Activated CD8-positive, alpha-beta memory T cell treated with anti-CD3 and anti-CD28 coated beads for 36 hours (primary cell): Measurements from ENCODE around the gene SMOC1. TPM values are rescaled to one million over a fixed set of nuclear protein-coding genes. Genes with fewer than 3 reads are reported as not detected.

Experiments
- CTCF ChIA-PET: fragments of 350-600 bp; sonication (Branson Sonifier 250); formaldehyde crosslinking; loops from one replicate; lab custom pipeline; 2021; ENCODE audit warnings: antibody characterized with exemption; lab: Charles Lee
- POLR2A ChIA-PET: fragments of 350-600 bp; sonication (Branson Sonifier 250); formaldehyde crosslinking; loops from one replicate; lab custom pipeline; 2021; ENCODE audit warnings: antibody characterized with exemption; lab: Charles Lee
- total RNA-seq, 2 experiments: library from RNA; stranded (reverse); gene quantifications; one replicate each; pipeline ENCODE4 v1.2.3, GENCODE V29; 2021

SMOC1 gene
- total RNA-seq, 2 experiments from 2014 or later = not detected

DNA sequence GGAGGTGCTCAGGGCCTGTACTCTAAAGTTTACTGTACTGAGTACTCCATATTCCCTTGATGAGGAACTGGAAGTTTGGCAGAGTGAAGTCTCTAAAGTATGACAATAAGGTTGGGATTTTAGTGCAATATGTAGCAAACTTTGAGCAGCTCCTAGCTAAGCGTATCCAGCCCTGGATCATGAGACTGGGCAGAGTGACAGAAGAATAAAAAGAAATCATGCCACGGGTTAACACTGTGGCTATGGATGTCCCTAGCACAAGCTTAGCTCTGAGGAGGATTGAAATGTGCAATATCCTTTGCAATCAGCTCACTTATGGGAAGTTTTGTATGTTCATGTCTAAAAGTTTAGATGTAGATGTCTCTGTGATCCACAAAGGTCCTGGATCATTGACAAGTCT lies 114.1 kb downstream of the SMOC1 start:
- CTCF ChIA-PET = no interaction called here
- POLR2A ChIA-PET = no interaction called here

DNA sequence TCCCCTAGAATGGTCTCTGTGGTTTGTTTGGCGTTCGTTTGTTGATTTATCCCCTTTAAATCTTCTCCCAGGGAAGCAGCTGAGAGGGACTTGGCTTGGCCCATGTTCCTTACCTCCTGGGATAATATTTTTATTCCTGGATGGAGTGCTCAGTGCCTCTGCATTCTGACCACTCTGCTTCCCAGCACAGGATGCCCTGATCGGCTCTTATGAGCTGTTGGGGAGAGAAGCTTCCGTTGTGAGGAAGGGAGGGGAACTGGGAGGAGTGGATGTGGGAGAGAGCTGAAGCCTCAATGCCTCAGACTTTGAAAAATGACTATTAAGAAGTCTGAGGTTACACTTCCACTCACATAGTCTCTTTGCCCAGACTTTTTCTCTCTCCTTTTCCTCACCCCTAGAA lies 114.8 kb downstream of the SMOC1 start:
- CTCF ChIA-PET = no interaction called here
- POLR2A ChIA-PET = no interaction called here

DNA sequence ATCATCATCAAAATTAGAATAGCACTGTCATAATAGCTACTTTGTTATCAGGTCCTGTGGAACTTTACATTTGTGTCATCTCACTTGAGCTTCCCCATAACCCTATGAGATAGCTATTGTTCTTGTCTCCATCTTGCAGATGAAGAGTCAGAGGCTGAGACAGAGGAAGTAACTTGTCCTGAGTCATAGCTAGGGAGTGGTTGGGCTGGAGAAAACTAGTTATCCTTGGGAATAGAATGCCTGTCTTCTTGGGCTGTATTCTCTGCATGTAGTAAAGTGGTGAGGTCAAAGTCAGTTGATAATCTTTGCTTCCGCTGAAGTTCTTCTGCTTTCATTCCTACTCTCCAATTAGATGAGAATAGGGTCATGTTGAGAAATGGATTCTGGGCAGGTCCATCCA lies 117.0 kb downstream of the SMOC1 start:
- POLR2A ChIA-PET = no interaction called here
- CTCF ChIA-PET = no interaction called here

DNA sequence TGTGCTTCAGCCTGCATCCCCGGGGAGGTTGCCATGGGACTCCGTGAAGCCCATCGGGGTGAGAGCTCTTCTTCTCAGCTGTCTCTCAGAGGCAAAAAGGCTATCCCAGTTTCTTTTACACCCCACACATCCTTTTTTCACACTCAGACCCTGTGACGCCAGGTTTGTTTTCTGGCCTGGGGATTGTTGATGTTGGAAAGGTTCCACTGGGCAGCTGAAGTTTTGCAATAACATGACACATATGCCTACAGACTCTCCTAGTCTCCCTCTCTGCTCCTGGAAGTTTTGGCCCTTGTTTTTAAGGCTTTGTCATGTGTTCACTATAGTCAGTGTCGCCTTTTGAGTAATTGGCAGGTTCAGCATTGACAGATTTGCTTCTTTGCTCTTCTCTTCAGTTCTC lies 118.6 kb downstream of the SMOC1 start:
- CTCF ChIA-PET = no interaction called here
- POLR2A ChIA-PET = no interaction called here

DNA sequence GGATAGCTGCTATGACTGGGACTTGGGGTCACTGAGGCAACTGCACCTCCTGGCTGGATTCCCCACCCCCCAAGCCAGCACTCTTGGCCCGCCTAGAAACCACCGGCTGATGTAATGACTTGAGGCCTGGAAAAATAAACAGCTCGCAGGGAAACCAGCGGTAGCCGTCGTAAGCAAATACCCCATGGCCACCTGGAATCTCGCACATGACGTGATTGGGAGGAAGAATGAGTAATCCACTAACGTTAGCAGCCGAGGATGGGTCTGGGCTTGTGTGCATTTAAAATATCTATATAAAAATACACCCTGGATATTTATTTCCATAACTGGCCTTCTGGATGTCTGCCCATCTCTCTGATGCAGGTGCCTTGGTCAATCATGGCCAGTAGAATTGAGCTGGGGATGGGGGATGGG lies 120.1 kb downstream of the SMOC1 start:
- POLR2A ChIA-PET = no interaction called here

DNA sequence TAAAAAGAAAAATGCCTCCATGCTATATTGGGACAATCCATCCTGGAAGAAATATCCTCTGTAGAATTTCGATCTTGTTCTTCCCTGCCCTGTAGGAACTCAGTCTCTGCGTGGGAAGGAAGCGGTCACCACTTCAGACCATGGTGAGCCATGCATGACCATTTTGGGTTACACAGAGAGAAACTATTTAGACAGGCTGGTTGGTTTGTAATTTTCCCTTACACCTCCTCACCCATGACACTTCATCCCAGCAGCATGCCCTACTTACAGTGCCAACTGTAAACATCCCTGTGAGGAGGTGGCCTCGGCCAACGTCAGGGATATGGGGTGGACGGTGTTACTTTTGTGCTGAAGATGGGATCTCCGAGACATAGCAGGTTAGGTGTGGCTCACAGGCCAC lies 121.4 kb downstream of the SMOC1 start:
- POLR2A ChIA-PET = no interaction called here
- CTCF ChIA-PET = no interaction called here

More for the DNA sequence above, 120.1 kb downstream of the SMOC1 start:
- CTCF ChIA-PET = no interaction called here

DNA sequence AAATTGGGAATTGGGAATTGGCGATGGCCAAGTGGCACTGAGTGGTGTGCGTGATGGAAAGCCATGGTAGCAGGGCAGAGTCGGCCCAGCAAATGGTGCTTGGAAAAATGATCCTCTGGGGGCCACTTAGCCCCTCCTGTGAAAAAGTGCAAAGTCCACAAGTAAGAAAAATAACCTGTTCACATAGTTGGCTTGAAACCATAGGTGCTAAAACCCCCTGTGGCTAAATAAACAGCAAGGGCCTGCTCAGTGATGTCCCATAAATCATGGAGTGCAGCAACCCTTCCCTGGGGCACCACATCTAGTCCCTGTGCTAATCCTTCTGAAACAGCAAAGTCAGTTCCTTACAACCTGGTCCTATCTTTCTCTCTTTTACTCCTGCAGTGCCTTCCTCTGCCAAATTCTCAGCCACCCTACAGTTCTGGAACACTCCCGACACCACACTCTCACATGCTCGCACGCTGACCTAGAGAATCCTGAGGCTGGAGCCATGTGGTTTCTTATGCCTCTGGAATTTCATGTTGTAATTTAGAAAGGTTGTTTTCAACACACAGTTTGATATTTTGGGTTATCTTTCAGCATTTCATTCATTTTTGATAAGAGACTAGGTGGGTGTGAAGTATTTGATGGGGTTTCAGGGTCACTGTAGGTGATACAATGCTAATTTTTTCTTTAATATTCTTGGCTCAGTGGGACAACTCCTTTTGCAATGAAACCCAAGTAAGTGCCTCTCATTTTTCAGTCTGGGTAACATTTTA lies 123.6 kb downstream of the SMOC1 start:
- ChIA-PET POLR2A (no interaction called here), CTCF (no interaction called here)

DNA sequence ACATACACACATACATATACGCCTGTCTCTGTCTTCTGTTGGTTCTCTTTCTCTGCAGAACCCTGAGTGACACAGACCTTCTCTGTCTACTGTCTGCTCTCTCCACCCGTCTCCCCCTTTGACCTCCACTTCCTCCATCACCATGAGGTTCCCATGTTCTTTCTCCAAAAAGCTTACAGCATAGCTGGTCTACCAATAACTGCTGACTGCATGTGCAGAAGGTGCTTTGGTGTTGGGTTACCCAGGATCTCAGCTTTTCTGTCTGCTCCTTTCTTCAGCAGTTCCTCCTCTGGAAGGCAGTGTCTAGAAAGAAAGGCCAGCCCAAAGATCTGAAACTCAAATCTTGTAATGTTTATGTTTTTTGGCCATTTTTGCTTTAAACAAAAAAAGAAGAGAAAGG lies 125.6 kb downstream of the SMOC1 start:
- ChIA-PET POLR2A (no interaction called here), CTCF (no interaction called here)

DNA sequence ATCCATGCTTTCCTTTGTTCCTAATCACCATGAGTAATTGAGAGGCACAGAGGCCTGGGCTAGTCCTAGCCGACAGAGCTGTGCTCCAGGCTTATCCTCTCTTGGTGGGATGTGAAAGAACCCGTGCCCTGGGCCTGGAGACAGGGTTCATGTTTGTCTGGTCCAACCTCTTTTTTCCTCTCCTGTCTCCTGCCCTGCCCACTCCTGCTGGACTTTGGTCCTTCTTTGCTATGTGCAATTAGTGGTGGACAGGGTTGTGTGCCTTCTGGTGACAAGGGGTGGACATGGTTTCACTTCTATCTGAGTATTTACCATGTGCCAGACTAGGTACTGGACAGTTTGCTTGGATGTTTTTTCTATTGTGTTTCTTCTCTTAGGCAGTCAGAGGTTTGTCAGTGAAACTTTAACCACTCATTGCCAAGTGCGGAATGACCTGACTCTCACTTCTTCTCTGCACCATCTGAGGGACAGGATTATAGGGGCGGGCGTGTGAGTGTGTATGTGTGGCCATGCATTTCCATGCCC lies 126.1 kb downstream of the SMOC1 start:
- POLR2A ChIA-PET = no interaction called here
- CTCF ChIA-PET = no interaction called here

DNA sequence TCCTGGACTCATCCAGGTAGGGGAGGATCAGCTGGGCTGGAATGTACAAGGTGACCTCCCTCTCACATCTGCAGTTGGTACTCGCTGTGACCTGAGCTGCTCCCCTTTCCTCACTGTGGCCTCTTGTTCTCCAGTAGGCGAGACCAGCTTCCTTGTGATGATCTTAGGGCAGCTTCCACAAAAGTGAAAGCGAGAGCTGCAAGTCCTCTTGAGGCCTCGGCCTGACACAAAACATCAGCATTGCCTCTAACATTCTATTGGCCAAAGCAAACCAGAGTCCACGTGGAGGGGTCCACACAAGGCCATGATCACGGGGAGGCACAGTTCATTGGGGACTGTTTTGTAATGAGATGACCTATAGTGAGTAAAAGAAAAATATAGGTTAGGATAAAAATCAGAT lies 127.5 kb downstream of the SMOC1 start:
- ChIA-PET POLR2A (no interaction called here), CTCF (interaction anchor here (0.7 kb wide), 1 partner anchor 44 kb away, joined by 3 read pairs; no protein-coding TSS in a partner anchor)

DNA sequence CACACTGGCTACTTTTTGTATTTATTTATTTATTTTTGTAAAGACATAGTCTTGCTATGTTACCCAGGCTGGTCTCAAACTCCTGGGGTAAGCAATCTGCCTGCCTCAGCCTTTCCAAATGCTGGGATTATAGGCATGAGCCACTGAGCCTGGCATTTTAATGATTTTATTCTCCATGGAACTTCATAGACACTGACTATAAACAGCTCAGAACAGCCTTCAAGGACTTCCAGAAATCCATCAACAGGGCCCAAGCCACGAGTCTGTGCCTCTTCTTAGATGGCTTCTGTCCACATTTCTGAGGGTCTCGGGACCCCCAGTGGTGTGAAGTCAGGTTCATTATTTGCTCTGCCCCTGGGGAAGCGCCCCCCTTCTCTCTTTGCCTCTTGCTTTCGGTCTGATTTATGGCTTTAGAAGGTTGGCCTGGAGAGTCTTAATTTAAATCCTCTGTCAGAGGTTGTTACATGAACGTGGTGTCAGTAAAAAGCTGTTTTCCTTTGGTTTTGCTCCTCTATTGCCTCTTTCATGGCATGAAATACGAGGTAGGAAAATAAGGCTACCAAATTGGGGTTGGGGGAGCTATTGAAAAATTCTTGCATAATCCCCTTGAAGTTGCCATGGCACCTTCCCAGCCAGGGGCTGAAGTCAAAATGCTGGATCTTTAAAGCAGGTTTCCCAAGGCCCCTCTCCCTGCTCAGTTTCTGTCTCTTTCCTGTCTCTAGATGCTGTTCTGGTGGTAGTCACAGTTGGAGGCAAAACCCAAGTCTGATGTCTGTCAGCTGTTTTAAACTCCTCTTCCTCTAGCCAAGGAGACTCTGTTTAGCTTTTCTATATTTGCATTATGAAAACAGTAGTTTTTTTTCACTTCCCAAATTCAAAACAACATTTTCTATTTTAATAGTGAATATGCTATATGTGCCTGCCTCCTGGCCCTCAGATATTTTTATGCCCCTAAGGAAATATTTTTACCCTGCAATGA lies 129.4 kb downstream of the SMOC1 start:
- POLR2A ChIA-PET = no interaction called here
- CTCF ChIA-PET = no interaction called here

DNA sequence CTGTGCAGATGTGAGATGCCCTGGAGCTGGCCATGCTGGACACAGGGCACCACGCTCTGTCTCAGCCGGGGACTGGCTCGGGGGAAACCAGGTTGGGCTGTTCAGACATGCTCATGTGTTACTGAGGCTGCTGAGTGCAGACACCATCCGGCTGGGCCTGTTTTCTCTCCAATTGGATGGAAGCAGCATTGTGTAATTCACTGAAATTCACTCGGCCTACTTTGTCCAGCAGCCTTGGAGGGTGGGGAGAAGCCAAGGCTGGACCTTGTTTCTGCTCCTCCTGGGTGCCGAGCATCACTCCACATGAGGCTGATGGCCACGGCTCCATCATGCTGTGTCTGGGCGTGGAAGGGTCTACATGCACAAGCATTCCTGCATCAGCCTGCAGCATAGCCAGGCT lies 130.7 kb downstream of the SMOC1 start:
- ChIA-PET CTCF (no interaction called here), POLR2A (no interaction called here)

DNA sequence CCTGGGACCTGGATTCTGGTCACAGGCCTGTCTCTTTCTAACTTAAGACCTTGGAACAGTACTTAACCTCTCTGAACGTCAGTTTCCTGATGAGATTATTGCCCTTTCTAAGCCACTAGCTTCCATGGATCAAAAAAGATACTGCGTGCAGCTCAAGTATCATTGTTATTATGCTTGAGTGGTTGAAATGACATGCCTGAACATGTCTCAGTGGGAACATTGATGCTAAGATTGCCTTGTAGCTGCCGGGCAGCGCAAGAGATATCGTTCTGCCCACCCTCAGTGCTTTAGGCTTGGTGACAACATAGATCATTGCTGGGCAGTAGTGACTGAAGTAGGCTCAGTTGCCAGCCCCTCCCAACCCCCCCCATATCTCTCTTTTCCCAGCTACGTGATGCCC lies 131.9 kb downstream of the SMOC1 start:
- CTCF ChIA-PET = interaction anchor here (0.8 kb wide), 1 partner anchor 17 kb away, joined by 4 read pairs; no protein-coding TSS in a partner anchor
- POLR2A ChIA-PET = no interaction called here

DNA sequence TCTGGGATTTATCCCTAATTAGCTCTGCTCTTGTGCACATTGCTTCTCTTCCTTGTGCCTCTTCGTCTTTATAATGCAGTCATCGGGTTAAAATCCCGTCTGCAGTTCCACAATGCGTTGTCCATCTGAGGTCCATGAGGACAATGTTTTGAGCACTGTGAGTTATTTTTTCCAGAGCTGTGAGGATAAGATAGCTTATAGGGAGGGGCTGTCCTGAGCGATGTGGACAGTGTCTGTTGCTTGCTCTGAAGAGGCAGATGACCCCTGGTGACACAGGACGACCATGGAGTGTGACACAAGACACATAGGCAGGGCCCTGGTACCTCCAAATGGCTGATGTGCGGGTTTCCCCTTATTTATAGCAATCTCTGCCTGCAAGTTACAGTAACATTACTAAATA lies 132.5 kb downstream of the SMOC1 start:
- POLR2A ChIA-PET = no interaction called here
- CTCF ChIA-PET = interaction anchor here (0.8 kb wide), 1 partner anchor 16 kb away, joined by 4 read pairs; no protein-coding TSS in a partner anchor

DNA sequence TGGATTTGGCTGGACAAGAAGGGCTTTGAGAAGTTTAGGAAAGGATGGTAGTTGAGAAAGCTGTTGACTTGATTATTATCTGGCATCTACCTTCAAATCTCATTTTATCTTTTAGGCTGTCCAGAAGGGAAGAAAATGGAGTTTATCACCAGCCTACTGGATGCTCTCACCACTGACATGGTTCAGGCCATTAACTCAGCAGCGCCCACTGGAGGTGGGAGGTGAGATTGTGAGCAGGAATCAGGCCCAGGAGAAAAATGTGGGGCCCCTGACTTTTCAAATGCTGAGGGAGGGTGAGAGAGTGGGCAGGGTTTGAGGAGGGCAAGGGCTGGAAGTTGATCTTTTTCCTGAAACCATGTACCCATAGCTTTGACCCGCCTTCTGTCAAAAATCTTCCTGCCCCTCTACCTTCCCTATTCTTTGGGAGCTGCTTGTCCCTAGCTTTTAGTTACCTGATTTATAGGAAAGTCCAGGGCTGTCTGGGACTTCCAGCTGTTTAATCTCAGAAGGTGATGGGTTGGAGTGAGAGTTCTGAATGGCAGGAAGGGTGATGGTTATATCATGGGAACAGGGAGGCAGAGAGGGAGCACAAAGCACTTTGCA lies 134.2 kb downstream of the SMOC1 start:
- ChIA-PET POLR2A (no interaction called here), CTCF (no interaction called here)

DNA sequence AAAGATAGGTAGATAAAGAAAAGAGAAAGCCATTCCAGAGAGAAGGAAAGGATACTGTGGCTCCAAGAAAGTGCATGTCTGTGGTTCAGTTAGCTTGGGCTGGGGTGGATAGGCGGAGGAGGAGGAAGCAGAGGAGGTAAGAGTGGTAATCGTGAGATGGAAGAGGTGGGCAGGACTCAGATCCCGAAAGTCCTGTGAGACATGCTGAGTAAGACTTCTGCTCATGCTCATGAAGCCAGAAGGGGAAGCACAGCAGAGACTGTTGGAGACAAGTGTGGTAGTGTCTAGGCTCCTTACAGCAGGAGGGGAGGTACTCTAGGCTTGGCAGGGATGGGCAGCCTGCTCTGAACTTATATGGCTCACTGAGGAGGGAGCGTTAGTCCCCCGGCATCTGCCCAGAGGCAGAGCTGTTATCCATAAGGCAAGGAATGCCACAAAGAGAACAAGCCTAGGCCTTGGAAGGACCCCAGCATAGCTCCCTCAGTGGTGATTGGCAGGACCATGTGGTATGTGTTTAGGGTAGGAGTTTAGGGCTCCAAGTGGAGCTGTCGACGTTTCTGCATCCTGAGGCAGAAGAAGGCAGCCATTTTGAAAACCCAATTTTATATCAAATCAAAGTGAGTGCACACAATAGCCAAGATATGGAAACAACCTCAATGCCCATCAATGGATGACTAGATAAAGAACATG lies 135.3 kb downstream of the SMOC1 start:
- CTCF ChIA-PET = no interaction called here
- POLR2A ChIA-PET = no interaction called here

DNA sequence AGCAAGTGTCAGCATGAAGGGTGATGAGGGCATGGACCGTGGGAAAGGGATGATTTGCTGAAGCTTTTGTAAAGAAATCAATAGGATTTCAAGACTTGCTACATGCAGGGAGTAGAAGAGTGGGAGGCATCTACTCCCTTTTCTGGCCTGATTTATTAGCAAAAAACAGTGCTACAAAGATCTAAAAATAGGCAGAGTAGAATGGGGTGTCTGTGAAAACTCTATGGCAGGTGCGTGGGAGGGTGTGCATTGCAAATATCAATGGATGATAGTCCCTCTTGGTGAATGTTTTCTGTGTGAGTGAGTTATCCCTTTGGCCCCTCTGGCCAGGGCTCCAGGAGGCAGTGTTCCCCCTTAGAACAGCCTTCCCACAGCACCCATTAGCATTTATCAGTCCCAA lies 139.0 kb downstream of the SMOC1 start:
- ChIA-PET CTCF (no interaction called here), POLR2A (no interaction called here)

DNA sequence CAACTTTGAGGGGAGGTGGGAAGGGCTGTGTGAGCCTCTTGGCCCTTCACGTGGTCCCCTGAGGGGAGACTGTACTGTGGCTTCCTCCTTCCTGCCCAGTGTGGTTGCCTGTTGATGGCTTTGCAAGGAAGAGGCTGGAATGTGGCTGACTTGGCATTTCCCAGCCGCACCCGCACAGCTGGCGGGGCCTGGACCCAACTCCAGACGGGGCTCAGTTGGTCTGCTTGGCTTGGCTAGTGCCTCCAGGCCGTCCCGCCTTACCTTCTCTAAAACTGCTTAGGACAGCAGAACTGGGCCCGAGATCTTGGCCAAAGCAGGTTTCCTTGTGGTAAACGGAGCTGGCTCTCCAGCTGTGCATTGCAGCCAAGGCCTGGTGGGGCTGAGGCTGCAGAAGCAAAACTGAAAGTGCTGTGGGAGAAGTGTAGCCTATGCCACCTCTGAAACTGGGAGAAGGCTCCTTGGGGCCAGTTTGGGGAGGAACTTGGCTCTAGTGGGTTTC lies 139.5 kb downstream of the SMOC1 start:
- CTCF ChIA-PET = no interaction called here
- POLR2A ChIA-PET = interaction anchor here (0.7 kb wide), 1 partner anchor 441 kb away, joined by 3 read pairs; no protein-coding TSS in a partner anchor

DNA sequence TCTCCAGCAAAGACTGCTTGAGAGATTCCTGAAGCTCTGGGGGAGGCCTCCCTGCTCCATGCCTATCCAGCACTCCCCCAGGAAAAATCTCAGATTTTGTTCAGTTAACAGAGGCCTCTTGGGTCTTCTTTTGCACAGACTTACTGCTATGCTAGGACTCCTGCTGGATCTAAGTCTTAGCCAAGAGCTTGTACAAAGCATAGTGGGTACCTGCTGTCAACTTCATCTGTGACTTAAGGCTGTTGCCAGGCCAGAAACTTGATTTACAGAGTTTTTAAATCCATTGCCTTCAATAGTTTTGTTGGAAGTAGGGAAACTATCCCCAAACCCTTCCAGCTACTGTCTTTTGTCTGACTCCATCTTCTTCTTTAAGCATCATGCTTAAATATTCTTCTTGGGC lies 140.5 kb downstream of the SMOC1 start:
- ChIA-PET POLR2A (no interaction called here), CTCF (no interaction called here)
